ENCODE measurements around the gene P2RY6.

Gene P2RY6

DNA sequence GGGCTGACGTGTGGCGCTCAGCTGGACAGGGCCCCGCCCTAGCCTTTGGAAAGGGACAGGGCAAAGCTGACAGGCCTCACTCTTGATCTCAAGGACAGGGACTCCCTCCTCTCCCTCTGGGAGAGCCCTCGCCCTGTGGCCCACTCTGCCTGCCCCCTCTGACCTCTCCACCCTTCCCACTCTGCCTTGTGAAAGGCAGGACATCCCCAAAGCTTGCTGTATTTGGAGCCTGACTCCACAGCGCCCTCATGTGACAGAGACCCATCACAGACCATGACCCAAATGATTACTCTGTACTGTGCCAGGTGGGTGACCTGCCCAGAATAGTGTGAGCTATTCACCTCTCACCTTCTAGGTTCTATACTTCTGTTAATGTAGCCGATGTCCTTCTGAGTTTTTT lies 35.3 kb upstream of the P2RY6 start:
- H3K36me3 ChIP-seq (replicated peaks): no peaks in the 10 kb centered on the region
- no peak overlapping the region for H3K4me3 ChIP-seq (ENCODE audit: low read depth, low read length)
- in situ Hi-C loops (cut with HindIII; ENCODE audit: low pct_ligation_motif_present, low sequenced_read_pairs): no loop called here
- no peak overlapping the region for H3K27ac ChIP-seq
- DNase-seq: no peak
- H3K27me3 ChIP-seq (replicated peaks): no peaks in the 10 kb centered on the region
- TF ChIP-seq, protein P1, sequence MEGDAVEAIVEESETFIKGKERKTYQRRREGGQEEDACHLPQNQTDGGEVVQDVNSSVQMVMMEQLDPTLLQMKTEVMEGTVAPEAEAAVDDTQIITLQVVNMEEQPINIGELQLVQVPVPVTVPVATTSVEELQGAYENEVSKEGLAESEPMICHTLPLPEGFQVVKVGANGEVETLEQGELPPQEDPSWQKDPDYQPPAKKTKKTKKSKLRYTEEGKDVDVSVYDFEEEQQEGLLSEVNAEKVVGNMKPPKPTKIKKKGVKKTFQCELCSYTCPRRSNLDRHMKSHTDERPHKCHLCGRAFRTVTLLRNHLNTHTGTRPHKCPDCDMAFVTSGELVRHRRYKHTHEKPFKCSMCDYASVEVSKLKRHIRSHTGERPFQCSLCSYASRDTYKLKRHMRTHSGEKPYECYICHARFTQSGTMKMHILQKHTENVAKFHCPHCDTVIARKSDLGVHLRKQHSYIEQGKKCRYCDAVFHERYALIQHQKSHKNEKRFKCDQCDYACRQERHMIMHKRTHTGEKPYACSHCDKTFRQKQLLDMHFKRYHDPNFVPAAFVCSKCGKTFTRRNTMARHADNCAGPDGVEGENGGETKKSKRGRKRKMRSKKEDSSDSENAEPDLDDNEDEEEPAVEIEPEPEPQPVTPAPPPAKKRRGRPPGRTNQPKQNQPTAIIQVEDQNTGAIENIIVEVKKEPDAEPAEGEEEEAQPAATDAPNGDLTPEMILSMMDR (IDR thresholded peaks at IDR 0.05; ENCODE audit: low read depth, low read length, missing control alignments): peak; percentile 79

DNA sequence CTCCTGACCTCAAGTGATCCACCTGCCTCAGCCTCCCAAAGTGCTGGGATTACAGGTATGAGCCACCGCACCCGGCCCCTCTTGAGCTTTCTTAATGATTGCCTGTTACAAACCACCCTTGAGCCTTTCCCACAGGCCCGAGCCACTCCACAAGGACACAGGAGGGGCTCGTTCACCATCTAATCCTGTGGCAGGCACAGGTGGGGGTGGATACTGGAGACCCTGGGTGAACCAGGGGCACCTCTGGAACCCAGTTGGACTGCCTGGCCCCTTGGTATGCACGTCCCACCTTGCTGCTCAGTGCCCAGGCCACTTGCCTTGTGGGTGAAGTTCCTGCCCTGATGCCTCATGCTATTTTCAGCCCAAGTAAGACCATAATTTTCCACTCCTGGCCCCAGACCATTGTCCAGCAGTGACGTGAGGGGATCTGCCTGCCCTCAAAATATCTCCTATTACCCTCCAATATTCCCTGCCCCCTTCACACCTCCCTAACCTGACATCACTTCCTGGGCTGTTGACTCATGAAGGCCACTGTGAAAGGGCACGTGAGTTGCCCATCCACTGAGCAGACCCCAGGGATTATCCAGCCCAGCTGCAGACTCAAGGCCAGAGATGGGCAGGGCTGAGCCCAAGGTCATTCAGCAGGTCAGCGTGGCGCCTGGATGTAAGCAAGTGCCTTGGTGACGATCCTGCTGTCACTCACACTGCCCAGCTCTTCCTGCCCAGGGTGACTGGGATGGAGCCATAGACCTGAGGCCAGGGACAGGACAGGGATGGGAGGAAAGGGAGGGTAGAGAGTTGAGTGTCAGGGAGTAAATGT lies 34.5 kb upstream of the P2RY6 start:
- in situ Hi-C loops (cut with HindIII; ENCODE audit: low pct_ligation_motif_present, low sequenced_read_pairs): no loop called here
- H3K4me3 ChIP-seq (ENCODE audit: low read depth, low read length): no peak overlapping the region
- no peaks in the 10 kb centered on the region for H3K27me3 ChIP-seq (replicated peaks)
- DNase-seq: peak; percentile 30
- TF ChIP-seq, protein P1 (IDR thresholded peaks at IDR 0.05; ENCODE audit: low read depth, low read length, missing control alignments): no peak
- H3K36me3 ChIP-seq (replicated peaks): no peaks in the 10 kb centered on the region
- H3K27ac ChIP-seq: no peak overlapping the region

DNA sequence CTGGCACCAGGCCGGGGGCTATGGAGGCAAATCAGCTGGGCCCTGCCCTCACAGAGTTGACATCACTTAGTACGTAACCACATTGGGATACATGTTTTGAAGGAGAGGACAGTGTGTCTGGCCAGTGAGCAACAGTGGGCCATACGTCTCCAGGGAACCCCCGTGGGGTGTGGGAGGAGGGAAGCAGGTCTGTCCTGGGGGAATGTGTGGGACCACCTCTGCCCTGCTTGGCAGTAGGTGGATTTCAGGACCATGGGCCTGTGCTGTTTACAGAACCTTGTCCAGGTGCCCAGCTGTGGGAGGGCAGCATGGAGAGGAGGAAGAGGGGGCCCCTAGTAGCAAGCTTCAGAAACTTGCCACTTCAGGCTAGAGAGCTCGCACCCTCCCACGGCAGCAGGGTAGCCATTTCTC lies 33.0 kb upstream of the P2RY6 start:
- H3K4me3 ChIP-seq (ENCODE audit: low read depth, low read length): no peak overlapping the region
- in situ Hi-C loops (cut with HindIII; ENCODE audit: low pct_ligation_motif_present, low sequenced_read_pairs): no loop called here
- TF ChIP-seq, protein P1 (IDR thresholded peaks at IDR 0.05; ENCODE audit: low read depth, low read length, missing control alignments): no peak
- no peaks in the 10 kb centered on the region for H3K36me3 ChIP-seq (replicated peaks)
- no peaks in the 10 kb centered on the region for H3K27me3 ChIP-seq (replicated peaks)
- H3K27ac ChIP-seq: no peak overlapping the region
- no peak for DNase-seq

DNA sequence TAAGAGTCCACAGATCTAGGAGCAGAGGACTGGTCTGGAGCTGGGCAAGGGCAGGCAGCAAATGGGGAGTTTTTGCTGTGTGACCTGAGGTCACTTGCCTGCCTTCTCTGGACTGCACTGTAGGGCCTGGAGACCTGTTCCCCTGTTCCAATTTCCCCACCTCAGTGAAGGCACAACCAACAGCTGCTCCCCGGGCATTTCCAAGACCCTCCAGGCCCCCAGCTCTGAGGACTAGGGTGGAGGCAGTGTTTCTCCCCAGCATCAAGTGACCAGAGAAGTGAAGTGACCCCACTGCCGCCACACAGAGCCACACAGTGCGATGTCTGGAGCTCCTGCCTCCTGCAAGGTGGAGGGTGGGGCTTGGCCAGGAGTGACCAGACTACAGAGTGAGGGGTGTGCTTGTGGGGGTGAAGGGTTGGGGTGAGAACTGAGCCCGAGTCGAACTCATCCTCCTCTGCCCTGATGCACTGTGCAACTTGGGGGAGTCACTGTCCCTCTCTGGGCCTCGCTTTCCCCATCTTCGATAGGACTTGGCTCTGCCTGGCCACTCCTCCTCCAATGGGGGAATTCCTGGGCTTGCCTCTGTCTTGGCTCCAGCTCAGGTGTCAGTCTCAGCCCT lies 32.5 kb upstream of the P2RY6 start:
- no peak overlapping the region for H3K27ac ChIP-seq
- no peak for DNase-seq
- no peak overlapping the region for H3K4me3 ChIP-seq (ENCODE audit: low read depth, low read length)
- TF ChIP-seq, protein P1 (IDR thresholded peaks at IDR 0.05; ENCODE audit: low read depth, low read length, missing control alignments): no peak
- no peaks in the 10 kb centered on the region for H3K27me3 ChIP-seq (replicated peaks)
- H3K36me3 ChIP-seq (replicated peaks): no peaks in the 10 kb centered on the region
- in situ Hi-C loops (cut with HindIII; ENCODE audit: low pct_ligation_motif_present, low sequenced_read_pairs): no loop called here

DNA sequence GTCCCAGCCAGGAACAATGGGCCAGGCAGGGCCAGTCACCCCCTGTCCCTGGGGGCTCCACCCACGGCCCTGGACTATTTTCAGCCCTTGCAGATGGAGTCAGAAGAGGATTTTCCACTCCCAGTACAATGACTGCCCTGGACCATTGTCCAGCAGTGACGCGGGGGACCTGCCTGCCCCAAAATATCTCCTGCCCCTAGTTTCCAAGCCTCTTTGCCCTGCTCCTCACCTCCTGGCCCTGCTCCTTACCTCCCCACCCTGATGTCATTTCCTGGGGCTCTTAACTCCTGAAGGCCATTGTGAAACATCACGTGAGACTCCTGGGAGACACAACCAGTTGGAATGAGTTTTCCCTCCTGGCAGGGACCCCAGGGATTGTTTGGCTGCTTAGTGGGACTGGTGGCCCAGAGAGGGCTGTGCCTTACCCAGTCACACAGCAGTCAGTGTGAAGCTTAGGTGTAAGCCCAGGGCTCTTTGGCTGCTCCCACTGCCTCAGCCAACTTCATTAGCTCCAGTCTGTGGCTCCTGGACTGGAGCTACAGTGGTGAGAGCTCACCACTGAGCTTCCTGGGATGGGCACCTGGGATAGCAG lies 31.9 kb upstream of the P2RY6 start:
- no peak overlapping the region for H3K4me3 ChIP-seq (ENCODE audit: low read depth, low read length)
- in situ Hi-C loops (cut with HindIII; ENCODE audit: low pct_ligation_motif_present, low sequenced_read_pairs): no loop called here
- no peak overlapping the region for H3K27ac ChIP-seq
- no peaks in the 10 kb centered on the region for H3K36me3 ChIP-seq (replicated peaks)
- H3K27me3 ChIP-seq (replicated peaks): no peaks in the 10 kb centered on the region
- TF ChIP-seq, protein P1 (IDR thresholded peaks at IDR 0.05; ENCODE audit: low read depth, low read length, missing control alignments): no peak
- no peak for DNase-seq
